HCT116 (cell line): Measurements from ENCODE around the gene TULP3. TPM values are rescaled to one million over a fixed set of nuclear protein-coding genes. Genes with fewer than 3 reads are reported as not detected.

Source experiments
- ATAC-seq: fragments of 200-7000 bp; cut with Tn5 transposase; 2 replicates; pipeline ENCODE4 v1.9.1; 2020; ENCODE audit warnings: mild to moderate bottlenecking, moderate library complexity
- BruUV-seq: library from RNA; stranded (reverse); fragments of 400-500 nt; replicated peaks from 2 replicates; lab custom pipeline; 2021; lab: Mats Ljungman, UMichigan
- CTCF ChIA-PET: fragments of 300-600 bp; sonication (Branson Sonifier 250); formaldehyde crosslinking; loops from one replicate; lab custom pipeline; 2021; ENCODE audit warnings: antibody characterized with exemption; lab: Charles Lee
- POLR2A ChIA-PET: fragments of 300-600, 350-600 bp; sonication (Branson Sonifier 250); formaldehyde crosslinking; loops from one replicate; lab custom pipeline; 2021; ENCODE audit warnings: antibody characterized with exemption; lab: Charles Lee
- RAD21 ChIA-PET, 2 experiments: fragments of 300-600 bp; sonication (Branson Sonifier 250); formaldehyde crosslinking; loops; one replicate each; lab custom pipeline; 2023; ENCODE audit warnings: low total read pairs in 2 of 2; ENCODE audit not compliant: uncharacterized antibody in 2 of 2, unreplicated experiment in 2 of 2, low non-redundant PET in 1 of 2; lab: Charles Lee
- DNase-seq: peaks from one replicate; pipeline ENCODE4 v3.0.0-alpha.2; 2010; ENCODE audit warnings: low read depth, low spot score
- H2AFZ ChIP-seq: fragments of 200-600 bp; shearing (Covaris generic), sonication (generic); 2 replicates; pipeline ENCODE4 v1.6.1; 2017; ENCODE audit warnings: low read depth, mixed run types, mixed read lengths, antibody characterized with exemption, low read length; ENCODE audit not compliant: poor library complexity, severe bottlenecking
- H3K27ac ChIP-seq: 2 replicates; pipeline ENCODE4 v1.5.1; 2012; ENCODE audit warnings: low read depth, low read length
- H3K27me3 ChIP-seq: fragments of 200-600 bp; sonication (generic); 2 replicates; pipeline ENCODE4 v1.6.1; 2016; ENCODE audit warnings: mixed run types, low read length, mixed read lengths; ENCODE audit not compliant: insufficient read depth
- H3K36me3 ChIP-seq, 2 experiments: fragments of 200-500 bp in 1 of 2; fragments of 200-600 bp in 1 of 2; sonication (Bioruptor generic) in 1 of 2; sonication (generic) in 1 of 2; 2 replicates each; pipeline versions ENCODE4 v1.5.1 to v1.6.1; 2014 to 2016; ENCODE audit warnings: low read length in 2 of 2, inconsistent platforms in 1 of 2, mixed read lengths in 1 of 2, mixed run types in 1 of 2; ENCODE audit not compliant: insufficient read depth in 2 of 2, control insufficient read depth in 1 of 2
- H3K4me1 ChIP-seq, 2 experiments: fragments of 200-600 bp in 1 of 2; sonication (generic) in 1 of 2; 2 replicates each; pipeline versions ENCODE4 v1.5.1 to v1.6.1; 2012 to 2017; ENCODE audit warnings: low read length in 2 of 2, inconsistent platforms in 1 of 2, mild to moderate bottlenecking in 1 of 2, mixed read lengths in 1 of 2, mixed run types in 1 of 2, moderate library complexity in 1 of 2; ENCODE audit not compliant: insufficient read depth in 2 of 2, control insufficient read depth in 1 of 2
- H3K4me2 ChIP-seq: fragments of 200-600 bp; sonication (generic); 2 replicates; pipeline ENCODE4 v1.6.1; 2017; ENCODE audit warnings: mixed run types, low read length, mixed read lengths
- H3K4me3 ChIP-seq, 2 experiments: fragments of 200-600 bp in 1 of 2; sonication (generic) in 1 of 2; replicated peaks in 1 of 2; 2 replicates each; pipeline ENCODE4 v1.5.1; 2011 to 2016; ENCODE audit warnings: low read length in 2 of 2, control low read depth in 1 of 2, low read depth in 1 of 2, mild to moderate bottlenecking in 1 of 2, mixed read lengths in 1 of 2, mixed run types in 1 of 2
- H3K79me2 ChIP-seq: fragments of 200-600 bp; sonication (generic); 2 replicates; pipeline ENCODE4 v1.6.1; 2017; ENCODE audit warnings: mild to moderate bottlenecking, mixed run types, low read length, moderate library complexity, mixed read lengths; ENCODE audit not compliant: insufficient read depth
- H3K9ac ChIP-seq: fragments of 200-600 bp; sonication (generic); 2 replicates; pipeline ENCODE4 v1.6.1; 2016; ENCODE audit warnings: low read length, mixed read lengths
- H3K9me2 ChIP-seq: fragments of 200-600 bp; sonication (generic), shearing (Covaris generic); 2 replicates; pipeline ENCODE4 v1.6.1; 2017; ENCODE audit warnings: mixed run types, mild to moderate bottlenecking, moderate library complexity; ENCODE audit not compliant: insufficient read depth
- H3K9me3 ChIP-seq, 2 experiments: fragments of 200-500 bp in 1 of 2; fragments of 200-600 bp in 1 of 2; sonication (Bioruptor generic) in 1 of 2; sonication (generic) in 1 of 2; 2 replicates each; pipeline ENCODE4 v1.6.1; 2014 to 2017; ENCODE audit warnings: low read length in 2 of 2, mixed read lengths in 2 of 2, inconsistent platforms in 1 of 2, low read depth in 1 of 2, mild to moderate bottlenecking in 1 of 2, mixed run types in 1 of 2, moderate library complexity in 1 of 2; ENCODE audit not compliant: control insufficient read depth in 1 of 2, insufficient read depth in 1 of 2
- H4K20me1 ChIP-seq: fragments of 200-600 bp; sonication (generic), shearing (Covaris generic); 2 replicates; pipeline ENCODE4 v1.6.1; 2017; ENCODE audit warnings: mixed run types, mild to moderate bottlenecking, moderate library complexity; ENCODE audit not compliant: insufficient read depth
- CBX3 ChIP-seq: IDR thresholded peaks from 2 replicates; pipeline ENCODE4 v1.6.1; 2012; ENCODE audit warnings: low read depth
- CEBPB ChIP-seq: IDR thresholded peaks from 2 replicates; pipeline ENCODE4 v1.6.1; 2012; ENCODE audit warnings: low read depth
- CTCF ChIP-seq, 3 experiments: fragments of 200-600 bp in 1 of 3; sonication (generic) in 1 of 3; IDR thresholded peaks in 2 of 3; conservative IDR thresholded peaks in 1 of 3; 2 replicates each; pipeline ENCODE4 v1.5.1; 2012 to 2017; ENCODE audit warnings: low read depth in 2 of 3, low read length in 2 of 3, antibody characterized with exemption in 1 of 3, borderline replicate concordance in 1 of 3, control low read depth in 1 of 3, mild to moderate bottlenecking in 1 of 3, mixed read lengths in 1 of 3, mixed run types in 1 of 3, moderate library complexity in 1 of 3; ENCODE audit not compliant: insufficient read depth in 1 of 3
- ELF1 ChIP-seq: IDR thresholded peaks from 2 replicates; pipeline ENCODE4 v1.6.1; 2012; ENCODE audit warnings: low read depth, borderline replicate concordance
- EZH2 ChIP-seq: fragments of 200-600 bp; sonication (generic); IDR thresholded peaks from 2 replicates; pipeline ENCODE4 v1.6.1; 2017; ENCODE audit warnings: antibody characterized with exemption, mixed run types
- EZH2phosphoT487 ChIP-seq: fragments of 200-600 bp; IDR thresholded peaks from 2 replicates; pipeline ENCODE4 v1.6.1; 2018; ENCODE audit warnings: antibody characterized with exemption, borderline replicate concordance
- FOSL1 ChIP-seq: IDR thresholded peaks from 2 replicates; pipeline ENCODE4 v1.6.1; 2012; ENCODE audit warnings: low read depth
- SIN3A ChIP-seq: IDR thresholded peaks from 2 replicates; pipeline ENCODE4 v1.6.1; 2012; ENCODE audit warnings: low read depth
- SP1 ChIP-seq: IDR thresholded peaks from 2 replicates; pipeline ENCODE4 v1.6.1; 2012; ENCODE audit warnings: low read depth
- ZNF274 ChIP-seq: fragments of 200-500 bp; sonication (Bioruptor generic); IDR thresholded peaks from 2 replicates; pipeline ENCODE4 v1.6.1; 2014; ENCODE audit warnings: mild to moderate bottlenecking, low read depth, low read length, inconsistent platforms
- intact Hi-C: fragments of 100-400 bp; cut with micrococcal nuclease; formaldehyde crosslinking; loops from 2 replicates; pipeline ENCODE4 v1.10.0; 2022
- total RNA-seq: library from RNA; stranded (reverse); gene quantifications from one replicate; pipeline ENCODE4 v1.2.1, GENCODE V29; 2021; ENCODE audit not compliant: unreplicated experiment

The TULP3 gene
- total RNA-seq, 1 experiment from 2014 or later, result 21.3 TPM

- ChIA-PET CTCF (no interaction called here), POLR2A (no interaction called here), RAD21 (interaction anchor here in 1 of 2 experiments (0.7 kb wide), 1 partner anchor 57 kb away, joined by 3 read pairs; no protein-coding TSS in a partner anchor)
- Histone ChIP-seq H3K27ac (peak overlapping the region; percentile 97), H3K36me3 (0 out of 4 replicates have a peak, but pooled peaks cover 0 to 3% of the 10 kb centered on the region in 2 experiments), H3K4me3 (peak overlapping the region; percentile 67 to 85), H4K20me1 (no peaks in the 10 kb centered on the region), H3K4me2 (peak overlapping the region; percentile 98), H2AFZ (no peak overlapping the region), H3K9ac (peak overlapping the region; percentile 88), H3K9me2 (no peaks in the 10 kb centered on the region), H3K4me1 (peaks cover 24 to 32% of the 10 kb centered on the region in 2 experiments)
- no peak for DNase-seq
- intact Hi-C loops, result no loop called here
- BruUV-seq, result no TSS peak
- TF ChIP-seq SP1 (no peak), CBX3 (no peak), CEBPB (no peak), SIN3A (no peak), CTCF (IDR thresholded peaks at IDR 0.05 in 2 of 3, conservative IDR thresholded peaks at IDR 0.05 in 1 of 3; ENCODE audit: borderline replicate concordance in 1 of 3, insufficient read depth in 1 of 3, low read depth in 2 of 3, low read length in 2 of 3) (no peak), EZH2 (no peak), ELF1 (no peak), FOSL1 (no peak), ZNF274 (no peak), EZH2phosphoT487 (no peak)
- TF ChIP-seq, all 23 proteins: peak for 0
- Histone ChIP-seq H3K27me3 (no peaks in the 10 kb centered on the region), H3K79me2 (peaks cover 53% of the 10 kb centered on the region), H3K9me3 (no peaks in the 10 kb centered on the region)
- no peak for ATAC-seq
These were observed 69.8 kb downstream of the TULP3 start for GRCh38 chr12:2960390-2960956.
